ENCODE measurements around the gene GAD2.

GAD2 gene

GRCh38 chr10:26216585-26217395 lies at the start of gene GAD2:
TSS of gene GAD2 (plus strand) at chr10:26216774. CDS start at chr10:26216810, 36 bp downstream.
- no peak for DNase-seq

DNA sequence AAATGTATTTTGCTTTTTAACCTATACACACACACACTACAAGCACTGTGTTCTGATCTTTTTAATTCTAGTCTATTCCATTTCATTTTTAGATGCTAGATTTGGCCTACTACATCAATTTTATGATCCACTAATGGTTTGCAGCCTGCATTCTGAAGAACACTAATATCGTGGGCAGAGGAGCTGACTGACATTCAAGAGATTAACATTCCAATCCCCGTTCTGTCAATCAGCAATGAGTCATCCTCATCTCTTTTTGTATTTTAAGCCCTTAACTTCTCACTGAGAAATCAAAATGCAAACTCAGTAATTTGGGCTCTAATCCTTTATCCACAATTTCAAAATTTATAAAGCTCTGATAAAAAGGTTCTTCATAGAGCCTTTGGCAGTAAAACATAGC lies 47.1 kb upstream of the GAD2 start:
- no peak for DNase-seq

- no peak for DNase-seq
These were observed 44.4 kb upstream of the GAD2 start for GRCh38 chr10:26172131-26172530.

DNA sequence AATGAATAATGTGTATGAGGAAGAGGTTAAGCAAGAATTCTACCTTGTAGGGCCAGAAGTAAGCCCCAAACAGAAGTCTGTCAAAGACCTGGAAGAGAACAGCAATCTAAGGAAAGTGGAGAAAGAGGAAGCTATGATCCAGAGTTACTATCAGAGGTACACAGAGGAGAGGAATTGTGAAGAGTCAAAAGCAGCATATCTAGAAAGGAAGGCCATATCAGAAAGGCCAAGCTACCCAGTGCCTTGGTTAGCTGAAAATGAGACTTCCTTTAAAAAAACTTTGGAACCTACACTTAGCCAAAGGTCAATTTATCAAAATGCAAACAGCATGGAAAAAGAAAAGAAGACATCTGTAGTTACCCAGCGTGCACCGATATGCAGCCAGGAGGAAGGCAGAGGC lies 42.7 kb upstream of the GAD2 start:
- DNase-seq: no peak

DNA sequence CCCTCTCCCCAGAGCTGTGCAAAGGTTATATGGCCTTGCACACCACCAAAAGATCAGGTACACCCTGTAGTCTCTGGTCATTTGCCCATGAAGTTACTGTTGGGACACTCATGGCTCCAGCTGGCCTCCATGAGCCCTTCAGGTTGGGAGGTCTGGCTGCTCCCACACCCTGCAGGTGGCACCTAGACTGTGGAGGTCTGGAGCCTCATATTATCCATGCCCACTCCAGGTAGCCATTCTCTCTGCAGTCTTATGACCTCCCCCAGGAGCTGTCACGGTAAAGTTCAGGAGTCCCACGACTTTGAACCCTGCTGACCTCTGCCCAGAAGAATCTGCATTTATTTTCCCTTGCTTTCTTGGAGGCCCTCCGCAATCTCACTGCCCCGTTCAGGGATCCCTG lies 39.2 kb upstream of the GAD2 start:
- no peak for DNase-seq

- no peak for DNase-seq
These were observed 22.3 kb upstream of the GAD2 start for GRCh38 chr10:26194275-26194674.

- no peak for DNase-seq
These were observed 19.3 kb upstream of the GAD2 start for GRCh38 chr10:26197248-26197647.

DNA sequence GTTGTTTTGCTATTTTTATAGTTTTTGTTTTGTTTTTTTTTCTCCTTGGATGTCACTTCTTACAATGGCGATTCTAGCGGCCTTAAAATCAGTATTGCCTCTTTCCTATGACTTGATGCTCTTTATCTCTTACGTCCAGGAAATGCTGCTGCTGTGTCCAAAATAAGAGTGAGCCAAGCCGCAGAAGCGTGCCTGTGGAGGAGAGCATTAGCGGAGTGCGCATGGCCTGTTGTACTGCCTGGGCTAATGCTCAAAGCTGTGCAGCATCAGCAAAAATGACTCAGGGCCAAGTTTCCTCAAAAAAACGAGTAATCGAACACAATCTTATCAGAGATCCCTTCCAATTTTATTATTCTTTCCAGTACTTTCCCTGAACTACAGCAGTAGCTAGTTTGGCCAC lies 18.5 kb upstream of the GAD2 start:
- DNase-seq: no peak

DNA sequence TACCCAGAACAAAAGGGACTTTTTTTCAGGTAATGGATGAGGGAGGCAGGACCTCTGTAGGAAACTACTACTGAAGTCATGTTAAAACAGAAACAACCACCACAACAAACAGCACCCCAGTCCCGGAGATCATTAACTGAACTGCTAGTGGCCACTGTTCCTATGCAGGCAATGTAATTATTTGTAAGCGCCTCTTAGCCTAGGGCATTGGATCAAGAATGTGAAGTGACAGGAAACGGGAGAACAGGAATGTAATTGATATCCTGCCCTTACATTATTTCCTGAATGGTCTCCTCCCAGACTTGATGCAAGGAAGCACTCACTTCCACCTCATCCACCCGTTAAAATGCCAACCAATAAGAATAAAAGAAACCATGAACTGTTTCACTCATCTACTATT lies 16.7 kb upstream of the GAD2 start:
- no peak for DNase-seq

- no peak for DNase-seq
These were observed 11.4 kb upstream of the GAD2 start for GRCh38 chr10:26205223-26205622.

DNA sequence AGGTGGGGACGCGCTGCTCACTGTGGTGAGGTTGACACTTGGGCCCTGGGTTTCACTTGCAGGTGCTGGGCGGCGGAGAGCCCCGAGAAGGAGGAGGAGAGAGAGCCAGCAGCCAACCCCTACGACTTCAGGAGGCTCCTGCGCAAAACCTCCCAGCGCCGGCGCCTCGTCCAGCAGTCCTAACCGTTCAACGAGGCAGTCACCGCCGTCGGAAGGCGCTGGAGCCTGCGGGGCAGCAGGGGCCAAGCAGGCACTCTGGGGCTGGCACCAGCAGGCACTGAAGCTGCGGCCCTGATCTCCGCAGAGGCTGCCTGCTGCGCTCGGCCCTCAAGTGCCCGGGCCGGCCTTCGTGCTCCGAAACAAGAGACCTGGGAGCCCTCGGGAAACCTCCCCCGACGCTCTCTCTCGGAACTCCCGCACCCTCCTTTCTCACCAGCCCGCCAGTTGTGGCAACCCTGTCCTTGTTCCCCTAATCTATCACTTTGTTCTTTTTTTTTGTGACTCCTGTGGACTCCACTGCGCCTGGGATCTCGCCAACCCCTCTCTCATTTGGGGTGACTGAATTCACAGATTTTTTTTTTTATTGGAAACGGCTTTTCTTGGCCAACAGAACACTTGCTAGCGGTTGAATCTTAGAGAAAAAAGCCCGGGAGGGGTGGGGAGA lies 4.7 kb upstream of the GAD2 start:
- no peak for DNase-seq

- no peak for DNase-seq
These were observed 4.1 kb upstream of the GAD2 start for GRCh38 chr10:26212511-26212910.

DNA sequence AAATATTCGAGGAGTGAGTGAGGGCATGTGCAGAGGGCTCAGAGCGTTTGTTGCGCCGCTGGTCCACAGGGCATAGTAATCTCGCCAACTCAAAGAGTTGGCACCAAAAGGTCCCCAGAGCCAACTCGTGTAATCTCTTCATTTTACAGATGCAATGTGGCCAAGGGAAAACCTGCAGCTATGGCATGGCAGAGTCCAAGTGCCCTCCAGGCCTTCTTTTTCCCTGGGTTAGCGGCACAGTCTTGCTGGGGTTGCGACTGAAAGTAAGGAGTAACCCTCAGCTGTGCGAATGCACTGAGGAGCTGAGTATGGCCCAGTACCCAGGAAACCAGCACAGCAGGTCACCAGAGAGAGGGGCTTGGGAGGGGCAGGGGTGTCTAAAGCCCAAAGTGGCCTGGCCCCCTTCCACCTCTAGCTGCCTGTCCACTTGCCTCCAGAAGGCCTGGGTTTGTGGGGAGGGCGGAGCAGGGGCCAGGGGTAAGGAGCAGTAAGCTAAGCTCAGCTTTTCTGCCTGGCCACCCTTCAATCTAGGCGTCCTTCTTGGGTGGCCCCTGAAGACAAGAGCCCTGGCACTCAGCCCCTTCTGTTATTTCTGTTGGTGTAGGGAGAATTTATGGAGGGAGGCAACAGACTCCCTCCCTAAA lies 3.3 kb upstream of the GAD2 start:
- DNase-seq: no peak

DNA sequence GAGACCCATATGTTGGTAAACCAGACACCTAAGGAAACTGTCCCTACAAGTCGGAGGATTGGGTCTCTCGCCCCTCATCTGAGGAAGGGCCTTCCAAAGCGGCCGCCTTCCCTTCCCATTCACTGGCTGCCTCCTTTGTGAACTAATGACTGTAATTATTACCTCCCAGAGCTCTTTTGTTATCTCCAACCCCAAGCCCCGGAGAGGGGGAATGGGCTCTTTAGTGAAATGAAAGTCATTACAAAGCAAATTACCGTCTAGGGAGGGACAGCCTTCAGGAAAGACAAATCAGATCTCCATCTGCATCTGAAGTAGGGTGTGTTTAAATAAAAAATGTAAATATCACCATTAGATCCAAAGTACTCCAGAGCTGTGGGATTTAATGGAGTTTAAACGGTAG lies 2.6 kb upstream of the GAD2 start:
- DNase-seq: no peak

- DNase-seq: no peak
These were observed 1.8 kb upstream of the GAD2 start for GRCh38 chr10:26214551-26215395.

GRCh38 chr10:26215396-26215934 lies 1.1 kb upstream of the GAD2 start:
- no peak for DNase-seq

DNA sequence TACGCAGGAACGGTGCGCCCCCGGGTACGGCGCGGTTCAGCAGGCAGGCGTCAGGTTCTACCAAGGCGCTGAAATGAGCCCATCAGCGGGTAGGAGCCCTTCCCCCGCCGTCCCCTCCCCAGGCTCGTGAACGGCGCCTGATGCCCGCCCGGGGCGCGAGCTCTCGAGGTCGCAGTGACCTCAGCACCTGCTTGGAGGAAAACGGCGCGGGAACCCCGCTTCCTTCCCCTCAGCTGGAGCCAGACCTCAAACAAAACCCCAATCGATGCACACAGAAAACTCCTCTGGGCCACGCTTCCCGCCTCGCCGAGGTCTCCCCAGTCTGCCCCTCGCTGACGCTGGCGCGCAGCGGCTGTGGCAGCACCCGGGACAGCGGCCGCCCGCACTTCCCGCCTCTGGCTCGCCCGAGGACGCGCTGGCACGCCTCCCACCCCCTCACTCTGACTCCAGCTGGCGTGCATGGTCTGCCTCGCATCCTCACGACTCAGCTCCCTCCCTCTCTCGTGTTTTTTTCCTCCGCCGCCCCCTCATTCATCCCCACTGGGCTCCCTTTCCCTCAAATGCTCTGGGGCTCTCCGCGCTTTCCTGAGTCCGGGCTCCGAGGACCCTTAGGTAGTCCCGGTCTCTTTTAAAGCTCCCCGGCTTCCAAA lies 514 bp upstream of the GAD2 start:
- no peak for DNase-seq

- DNase-seq: no peak
These were observed 967 bp downstream of the GAD2 start for GRCh38 chr10:26217396-26218086.

GRCh38 chr10:26219676-26220075 lies 3.1 kb downstream of the GAD2 start:
- DNase-seq: no peak

DNA sequence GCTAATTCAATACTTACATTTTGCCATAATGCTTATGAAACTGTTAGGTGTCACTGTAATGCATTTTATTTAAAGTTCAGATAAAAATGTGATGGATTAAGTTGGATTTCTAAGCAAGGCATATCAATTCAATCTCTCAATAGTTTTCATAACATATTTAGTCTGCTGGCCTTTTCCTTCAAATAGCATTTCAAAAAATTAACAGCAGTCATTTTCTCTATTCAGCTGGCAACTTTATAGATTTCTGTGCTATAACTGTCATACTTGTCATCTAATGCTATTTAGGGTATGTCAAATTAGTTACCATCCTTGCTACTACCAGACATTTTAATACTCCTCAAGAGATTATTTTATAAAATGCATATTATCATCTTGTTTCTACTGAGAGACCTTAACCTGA lies 4.3 kb downstream of the GAD2 start:
- DNase-seq: no peak

GRCh38 chr10:26221541-26221940 lies 5.0 kb downstream of the GAD2 start:
- DNase-seq: no peak

DNA sequence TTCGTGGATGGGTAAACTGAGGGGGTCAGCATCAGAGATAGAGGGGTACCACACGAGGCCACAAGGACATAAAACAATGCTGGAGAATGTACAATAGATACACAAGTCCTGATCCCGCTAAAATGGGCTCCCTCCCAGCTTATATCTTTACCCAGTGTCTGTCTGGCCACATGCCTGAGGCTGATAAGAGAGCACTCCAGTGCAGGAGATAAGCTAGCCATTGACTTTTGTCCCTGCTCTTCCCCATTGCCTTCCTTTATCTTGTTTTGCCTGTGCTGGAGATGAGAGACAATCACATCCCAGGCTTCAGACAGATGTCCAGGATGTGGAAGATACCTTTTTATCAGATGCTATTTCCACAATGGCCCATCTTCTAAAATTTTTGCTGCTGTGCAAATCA lies 6.0 kb downstream of the GAD2 start:
- no peak for DNase-seq
